HG02759 (cell line): Measurements from ENCODE around the gene OS9.
"Not testable (repeated sequence)": the region's sequence is repeated elsewhere in the genome, so short reads cannot be mapped to it uniquely, and the experiment has no call there.

Experiments used
- ATAC-seq: cut with Tn5 transposase; IDR thresholded peaks from one replicate; pipeline ENCODE4 v1.9.1; 2021; ENCODE audit warnings: mild to moderate bottlenecking, moderate library complexity; ENCODE audit not compliant: unreplicated experiment

OS9 gene

GRCh38 chr12:57694459-57695019 is 607 bp downstream of the OS9 start:
- no peak for ATAC-seq

- no peak for ATAC-seq
Measured at GRCh38 chr12:57695770-57696432, 2.0 kb downstream of the OS9 start.

GRCh38 chr12:57697076-57697475 is 3.1 kb downstream of the OS9 start:
- ATAC-seq, result no peak

- no peak for ATAC-seq
Measured at GRCh38 chr12:57698414-57698813, 4.5 kb downstream of the OS9 start.

- no peak for ATAC-seq
Measured at GRCh38 chr12:57700317-57700716, 6.4 kb downstream of the OS9 start.

GRCh38 chr12:57707250-57707649 is 13.3 kb downstream of the OS9 start:
- no peak for ATAC-seq

- no peak for ATAC-seq
Measured at GRCh38 chr12:57708296-57708695, 14.4 kb downstream of the OS9 start.

GRCh38 chr12:57712701-57713100 is 18.8 kb downstream of the OS9 start:
- no peak for ATAC-seq

- ATAC-seq, result no peak
Measured at GRCh38 chr12:57713209-57713608, 19.3 kb downstream of the OS9 start.

GRCh38 chr12:57715036-57715748 is 21.3 kb downstream of the OS9 start:
- ATAC-seq, result not testable (repeated sequence)

GRCh38 chr12:57715786-57716185 is 21.9 kb downstream of the OS9 start:
- ATAC-seq, result no peak

GRCh38 chr12:57716305-57716704 is 22.4 kb downstream of the OS9 start:
- no peak for ATAC-seq

- ATAC-seq, result no peak
Measured at GRCh38 chr12:57717131-57717530, 23.2 kb downstream of the OS9 start.

GRCh38 chr12:57717846-57718640 is 24.1 kb downstream of the OS9 start:
- ATAC-seq, result no peak

GRCh38 chr12:57718641-57719528 is 25.0 kb downstream of the OS9 start:
- ATAC-seq, result no peak

GRCh38 chr12:57719777-57720605 is 26.1 kb downstream of the OS9 start:
- ATAC-seq, result no peak

GRCh38 chr12:57720606-57721595 is 27.0 kb downstream of the OS9 start:
- ATAC-seq, result no peak

GRCh38 chr12:57721846-57722608 is 28.1 kb downstream of the OS9 start:
- ATAC-seq, result not testable (repeated sequence)
